Hematopoietic multipotent progenitor cell treated with erythropoietin and hydrocortisone succinate and interleukin-3 and kit ligand, for 15 days (in vitro differentiated cells): ENCODE measurements around the gene FAM117B.
"Not testable (repeated sequence)": the region's sequence is repeated elsewhere in the genome, so short reads cannot be mapped to it uniquely, and the experiment has no call there.

Experiments used
- DNase-seq: peaks from one replicate; pipeline ENCODE4 v3.0.0-alpha.2; 2015; ENCODE audit warnings: low spot score

The FAM117B gene

GRCh38 chr2:202758604-202759003, 123.8 kb downstream of the FAM117B start:
- no peak for DNase-seq

DNA sequence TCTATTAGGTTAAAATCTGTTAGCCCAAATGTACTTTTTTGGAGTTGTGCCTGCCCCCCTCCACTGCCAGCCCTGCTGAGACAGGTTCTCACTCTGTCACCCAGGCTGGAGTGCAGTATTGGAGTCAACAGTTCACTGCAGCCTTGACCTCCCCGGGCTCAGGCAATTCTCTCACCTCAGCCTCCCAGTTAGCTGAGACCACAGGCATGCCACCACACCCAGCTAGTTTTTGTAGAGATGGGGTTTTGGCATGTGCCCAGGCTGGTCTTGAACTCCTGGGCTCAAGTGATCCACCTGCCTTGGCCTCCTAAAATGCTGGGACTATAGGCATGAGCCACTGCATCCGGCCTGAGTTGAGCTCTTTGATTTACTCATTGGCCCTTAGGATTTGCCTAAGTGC, 126.1 kb downstream of the FAM117B start:
- no peak for DNase-seq

- DNase-seq, result no peak
Measured at GRCh38 chr2:202762556-202762955, 127.8 kb downstream of the FAM117B start.

DNA sequence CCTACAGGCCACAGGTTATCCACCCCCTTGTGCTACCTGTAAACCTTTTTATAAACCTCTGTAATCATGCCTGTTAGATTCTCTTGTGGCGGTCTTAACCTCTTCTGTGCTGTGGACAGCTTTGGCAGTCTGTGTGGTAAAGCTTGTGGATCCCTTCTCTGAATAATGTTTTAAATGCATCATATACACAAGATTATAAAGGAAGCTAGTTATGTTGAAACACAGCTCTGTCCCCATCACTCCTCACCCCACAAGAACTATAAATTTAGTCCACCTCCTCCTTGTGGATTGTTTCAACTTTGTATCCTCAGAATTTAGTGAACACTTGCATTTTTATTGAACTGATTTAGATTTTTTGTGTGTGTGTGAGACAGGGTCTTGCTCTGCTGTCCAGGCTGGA, 129.1 kb downstream of the FAM117B start:
- no peak for DNase-seq

- DNase-seq, result no peak
Measured at GRCh38 chr2:202764991-202765390, 130.2 kb downstream of the FAM117B start.

DNA sequence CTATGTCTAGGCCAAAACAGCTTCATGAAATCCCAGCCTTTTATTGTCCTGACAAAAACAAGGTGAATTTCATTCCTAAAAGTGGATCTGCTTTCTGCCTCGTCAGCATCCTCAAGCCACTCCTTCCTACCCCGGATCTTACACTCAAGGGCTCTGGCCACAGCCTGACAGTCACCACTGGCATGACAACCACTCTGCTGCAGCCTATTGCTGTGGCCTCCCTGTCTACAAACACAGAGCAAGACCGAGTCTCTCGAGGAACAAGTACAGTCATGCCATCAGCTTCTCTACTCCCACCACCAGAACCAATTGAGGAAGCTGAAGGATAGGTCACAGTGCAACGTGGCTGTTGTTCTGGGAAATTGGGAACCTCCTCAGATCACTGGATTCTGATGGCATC, 130.7 kb downstream of the FAM117B start:
- no peak for DNase-seq

GRCh38 chr2:202768273-202768672, 133.5 kb downstream of the FAM117B start:
- DNase-seq, result no peak

- no peak for DNase-seq
Measured at GRCh38 chr2:202769201-202769600, 134.4 kb downstream of the FAM117B start.

GRCh38 chr2:202771336-202771735, 136.6 kb downstream of the FAM117B start:
- DNase-seq, result no peak

DNA sequence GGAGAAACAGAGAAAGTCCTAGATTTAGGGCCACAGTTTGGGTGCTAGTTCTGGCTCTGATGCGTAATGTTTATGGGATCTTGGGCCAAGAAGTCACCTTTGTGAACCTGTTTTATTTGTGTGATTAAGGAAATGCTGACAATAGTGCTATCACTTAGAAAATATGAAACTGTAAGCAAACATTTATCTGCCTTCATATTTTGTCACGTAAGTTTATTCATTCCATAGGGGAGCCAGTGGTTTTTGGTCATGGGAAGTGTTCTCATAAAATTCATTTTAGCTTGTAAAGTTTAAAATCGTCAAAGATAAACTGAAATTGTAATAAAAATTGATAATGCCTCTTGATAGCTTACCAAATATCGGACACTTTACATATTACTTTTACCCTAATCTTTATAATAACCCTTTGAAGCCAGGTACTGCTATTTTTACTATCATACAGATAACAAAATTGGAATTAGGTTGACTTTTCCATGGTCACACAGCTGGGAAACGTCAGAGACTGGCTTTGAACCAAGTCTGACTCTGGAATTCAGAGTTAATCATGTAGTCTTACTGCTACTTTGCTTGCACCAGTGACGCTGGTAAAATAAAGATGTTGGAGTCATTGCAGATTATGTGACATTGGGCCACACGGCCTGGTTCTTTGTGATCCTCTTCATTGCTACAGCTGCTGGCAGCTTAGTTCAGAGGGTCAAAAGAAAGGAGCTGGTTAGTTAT, 137.1 kb downstream of the FAM117B start:
- DNase-seq, result no peak

DNA sequence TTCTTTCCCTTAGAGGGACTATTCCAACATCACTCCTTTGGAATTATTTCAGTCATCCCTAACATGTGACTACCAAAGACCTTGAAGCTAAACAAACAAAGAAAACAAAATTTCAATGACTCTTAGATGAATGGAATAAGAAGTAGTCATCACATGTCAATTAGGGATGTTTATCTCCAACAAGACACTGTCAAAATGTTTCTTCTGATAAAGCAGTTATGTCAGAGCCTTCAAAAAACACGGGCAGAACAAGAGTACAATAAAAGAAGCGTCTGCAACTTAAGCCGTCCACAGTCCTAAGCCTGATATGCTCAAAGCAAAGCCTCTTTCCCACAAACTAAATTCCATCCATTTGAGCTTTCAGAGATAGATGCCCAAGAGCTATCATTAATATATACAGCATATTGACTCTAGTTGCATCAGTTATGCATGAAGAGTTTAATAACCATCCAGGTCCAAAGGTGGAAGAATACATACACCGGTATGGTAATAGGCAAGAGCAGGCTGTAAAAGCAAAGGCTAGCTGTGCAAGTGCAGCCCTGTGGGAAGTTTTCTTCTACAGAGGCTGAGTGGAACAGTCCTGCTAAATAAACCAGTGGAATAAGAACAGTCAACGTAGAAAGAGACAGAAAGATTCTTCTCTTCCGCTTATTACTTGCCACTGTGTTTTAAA, 138.7 kb downstream of the FAM117B start:
- DNase-seq, result no peak

DNA sequence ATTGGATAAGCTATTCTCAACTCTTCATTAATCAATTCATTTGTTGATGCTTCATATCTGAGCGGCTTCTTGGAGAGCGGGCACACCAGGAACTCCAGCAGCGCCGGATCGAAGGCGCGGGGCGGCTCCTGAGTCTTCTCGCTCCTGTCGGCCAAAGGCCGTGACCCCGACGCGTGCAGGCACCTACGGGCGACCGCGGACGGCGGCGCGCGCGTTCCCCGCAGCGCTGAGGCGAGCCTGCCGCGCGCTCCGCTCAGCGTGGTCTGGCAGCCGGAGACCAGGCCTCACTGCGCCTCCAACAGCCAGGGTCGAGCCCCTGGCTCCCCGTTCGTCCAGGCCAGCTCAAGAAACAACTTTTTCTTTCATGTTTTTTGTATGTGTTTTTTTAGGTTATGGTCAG, 139.3 kb downstream of the FAM117B start:
- DNase-seq, result no peak

DNA sequence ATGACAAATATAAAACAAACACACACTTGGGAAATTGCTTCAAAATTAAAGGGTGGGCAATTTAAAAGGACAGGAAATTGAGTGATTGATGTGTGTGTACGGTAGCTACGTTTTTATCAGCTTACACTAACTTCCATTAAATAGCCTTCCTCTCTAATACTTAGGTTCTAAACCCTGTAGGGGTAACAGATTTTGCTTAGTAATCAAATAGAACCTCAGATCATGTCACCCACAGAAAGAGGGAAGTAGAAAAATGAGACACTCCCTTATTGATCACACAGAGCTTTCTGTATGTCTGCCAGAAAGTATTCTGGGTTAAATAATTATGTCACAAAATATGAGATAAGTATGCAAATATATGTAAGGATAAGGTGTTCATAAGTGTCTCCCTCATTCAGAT, 143.4 kb downstream of the FAM117B start:
- DNase-seq, result no peak

- no peak for DNase-seq
Measured at GRCh38 chr2:202780514-202781021, 145.8 kb downstream of the FAM117B start.

DNA sequence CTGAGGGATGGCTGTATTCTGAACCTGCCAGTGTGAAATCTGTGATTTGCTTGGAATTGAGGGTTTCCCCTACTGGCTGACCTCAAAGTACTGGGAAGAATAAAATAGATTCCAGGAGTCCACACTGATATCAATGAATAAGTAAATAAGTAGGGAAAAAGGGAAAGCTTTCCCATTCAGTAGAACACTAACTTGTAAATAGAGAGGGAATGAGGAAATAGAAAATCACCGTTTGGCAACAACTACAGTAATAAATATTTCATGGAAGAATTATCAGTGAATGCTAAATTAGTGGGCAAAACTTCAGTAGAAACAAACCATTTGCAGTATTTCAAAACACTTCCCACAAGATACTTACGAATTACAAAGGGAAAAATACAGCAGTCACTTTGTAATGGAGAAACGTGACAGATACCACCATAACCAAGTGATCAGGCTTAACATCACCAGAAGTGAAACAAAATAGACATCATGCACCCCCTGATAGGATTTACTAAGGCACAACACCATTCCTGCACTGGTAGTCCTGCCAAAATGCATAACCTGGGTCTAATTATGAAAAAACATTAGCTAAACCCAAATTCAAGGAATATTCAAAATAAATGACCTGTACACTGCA, 148.3 kb downstream of the FAM117B start:
- no peak for DNase-seq

GRCh38 chr2:202786842-202787241, 152.1 kb downstream of the FAM117B start:
- no peak for DNase-seq

DNA sequence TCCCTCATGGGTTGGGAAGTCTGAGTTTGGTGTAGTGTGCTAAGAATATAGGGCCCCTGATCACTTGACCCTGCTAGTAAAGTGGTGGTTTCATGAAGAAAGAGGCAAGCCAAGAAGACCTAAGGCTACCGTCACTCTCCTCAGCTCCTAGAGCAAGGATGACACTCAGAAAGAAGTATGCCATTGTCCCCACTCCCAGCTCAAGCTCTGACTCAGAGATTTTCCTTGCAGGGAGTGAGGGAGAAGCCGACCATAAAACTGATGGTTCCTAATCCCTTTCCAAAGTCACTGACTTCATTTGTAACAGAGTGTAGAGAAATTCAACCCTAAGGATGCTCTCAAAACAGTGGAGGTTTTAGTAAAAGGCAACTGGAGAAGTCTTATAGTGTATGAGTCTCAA, 155.9 kb downstream of the FAM117B start:
- no peak for DNase-seq

DNA sequence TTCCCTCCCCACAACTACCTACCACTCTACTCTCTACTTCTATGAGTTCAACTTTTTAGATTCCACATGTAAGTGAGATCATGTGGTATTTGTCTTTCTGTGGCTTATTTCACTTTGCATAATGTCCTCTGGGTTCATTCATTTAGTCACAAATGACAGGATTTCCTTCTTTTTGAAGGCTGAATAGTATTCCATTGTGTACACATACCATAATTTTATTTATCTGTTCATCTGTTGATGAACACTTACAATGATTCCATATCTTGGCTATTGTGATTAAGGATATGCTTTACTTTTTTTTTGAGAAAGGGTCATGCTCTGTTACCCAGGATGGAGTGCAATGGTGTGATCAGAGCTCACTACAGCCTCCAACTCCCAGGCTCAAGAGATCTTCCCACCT, 163.2 kb downstream of the FAM117B start:
- no peak for DNase-seq

- DNase-seq, result not testable (repeated sequence)
Measured at GRCh38 chr2:202805911-202806310, 171.1 kb downstream of the FAM117B start.

DNA sequence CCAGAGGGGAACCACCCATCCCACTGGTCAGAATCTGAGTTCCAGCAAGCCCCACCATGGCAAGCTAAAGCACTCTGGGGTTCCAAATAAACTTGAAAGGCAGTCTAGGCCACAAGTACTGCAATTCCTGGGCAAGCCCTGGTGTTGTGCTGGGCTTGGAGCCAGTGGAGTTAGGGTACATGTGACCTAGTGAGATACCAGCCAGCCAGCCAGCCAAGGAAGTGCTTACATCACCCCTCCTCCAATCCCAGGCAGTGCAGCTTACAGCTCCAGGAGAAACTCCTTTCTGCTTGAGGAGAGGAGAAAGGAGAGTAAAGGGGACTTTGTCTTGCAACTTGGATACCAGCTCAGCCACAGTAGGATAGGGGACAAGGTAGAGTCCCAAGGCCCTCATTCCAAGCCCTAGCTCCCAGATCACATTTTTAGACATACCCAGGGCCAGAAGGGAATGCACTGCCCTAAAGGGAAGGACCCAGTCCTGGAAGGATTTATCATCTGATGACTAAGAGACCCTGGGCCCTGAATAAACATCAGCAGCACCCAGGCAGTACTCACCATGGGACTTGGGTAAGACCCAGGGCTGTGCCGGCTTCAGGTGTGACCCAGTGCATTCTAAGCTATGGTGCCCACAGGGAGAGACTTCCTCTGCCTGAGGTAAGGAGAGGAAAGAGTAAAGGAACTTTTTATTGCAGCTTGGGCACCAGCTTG, 172.8 kb downstream of the FAM117B start:
- not testable (repeated sequence) for DNase-seq

- DNase-seq, result no peak
Measured at GRCh38 chr2:202808754-202809153, 174.0 kb downstream of the FAM117B start.

DNA sequence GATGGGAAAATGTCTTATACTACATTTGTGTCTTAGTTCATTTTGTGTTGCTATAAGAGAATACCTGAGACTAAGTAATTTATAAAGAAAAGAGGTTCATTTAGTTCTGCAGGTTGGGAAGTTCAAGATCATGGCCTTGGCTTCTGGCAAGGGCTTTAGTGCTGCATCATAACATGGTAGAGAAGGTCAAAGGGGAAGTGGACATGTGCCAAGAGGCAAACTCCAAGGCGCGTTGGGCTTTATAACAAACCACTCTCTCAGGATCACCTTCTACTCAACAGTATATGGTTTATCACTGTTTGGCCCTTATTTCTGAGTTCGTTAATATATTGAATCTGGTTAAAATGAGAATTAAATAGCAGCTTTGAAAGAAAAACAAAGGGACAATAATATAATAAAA, 178.6 kb downstream of the FAM117B start:
- DNase-seq, result no peak

DNA sequence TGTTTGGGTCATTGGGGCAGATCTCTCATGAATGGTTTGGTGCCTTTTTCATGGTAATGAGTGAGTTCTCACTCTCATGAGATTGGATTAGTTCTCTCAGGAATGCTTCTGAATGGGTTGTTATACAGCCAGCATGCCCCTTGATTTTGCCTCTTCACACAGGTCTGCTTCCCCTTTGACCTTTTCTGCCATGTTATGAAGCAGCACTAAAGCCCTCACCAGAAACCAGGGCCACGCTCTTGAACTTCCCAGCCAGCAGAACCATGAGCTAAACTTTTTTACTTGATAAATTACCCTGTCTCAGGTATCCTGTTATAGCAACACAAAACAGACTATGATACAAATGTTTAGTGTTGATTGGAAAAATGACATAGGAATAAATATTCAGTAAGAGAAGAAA, 179.5 kb downstream of the FAM117B start:
- DNase-seq, result no peak
